GM19397 (cell line): Measurements from ENCODE around the gene USP22.
A peak's percentile ranks its signal among the peaks of the same experiment; 100 is the strongest.

ENCODE experiments used
- ATAC-seq: cut with Tn5 transposase; IDR thresholded peaks from one replicate; pipeline ENCODE4 v1.9.1; 2021; ENCODE audit warnings: mild to moderate bottlenecking, moderate library complexity; ENCODE audit not compliant: unreplicated experiment

The USP22 gene

DNA sequence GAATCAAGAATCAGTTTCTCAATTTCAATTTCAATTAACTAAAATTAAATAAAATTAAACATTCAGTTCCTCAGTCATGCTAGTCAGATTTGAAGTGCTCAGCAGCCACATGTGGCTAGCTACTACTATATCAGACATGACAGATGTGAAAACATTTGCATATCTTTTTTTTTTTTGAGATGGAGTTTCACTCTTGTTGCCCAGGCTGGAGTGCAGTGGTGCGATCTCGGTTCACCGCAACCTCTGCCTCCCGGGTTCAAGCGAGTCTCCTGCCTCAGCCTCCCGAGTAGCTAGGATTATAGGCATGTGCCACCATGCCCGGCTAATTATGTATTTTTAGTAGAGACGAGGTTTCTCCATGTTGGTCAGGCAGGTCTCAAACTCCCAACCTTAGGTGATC is 10.2 kb upstream of the USP22 start:
- peak; percentile 57 for ATAC-seq

DNA sequence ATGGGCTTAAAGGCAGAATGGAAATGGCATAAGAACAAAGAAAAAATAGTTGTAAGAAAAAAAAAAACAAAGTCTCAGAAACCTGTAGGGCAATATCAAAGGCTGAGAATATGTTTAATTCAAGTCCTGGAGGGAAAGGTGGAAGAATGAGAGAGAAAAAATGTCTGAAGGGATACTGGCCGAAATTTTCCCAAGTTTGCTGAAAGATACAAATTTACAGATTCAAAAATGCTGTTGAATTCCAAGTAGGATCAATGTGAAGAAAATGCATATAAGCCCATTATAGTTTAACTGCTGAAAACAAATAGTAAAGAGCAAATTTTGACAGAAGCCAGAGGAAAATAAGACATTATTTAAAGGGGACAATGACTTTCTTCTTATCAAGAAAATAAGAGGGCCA is 6.6 kb upstream of the USP22 start:
- no peak for ATAC-seq

DNA sequence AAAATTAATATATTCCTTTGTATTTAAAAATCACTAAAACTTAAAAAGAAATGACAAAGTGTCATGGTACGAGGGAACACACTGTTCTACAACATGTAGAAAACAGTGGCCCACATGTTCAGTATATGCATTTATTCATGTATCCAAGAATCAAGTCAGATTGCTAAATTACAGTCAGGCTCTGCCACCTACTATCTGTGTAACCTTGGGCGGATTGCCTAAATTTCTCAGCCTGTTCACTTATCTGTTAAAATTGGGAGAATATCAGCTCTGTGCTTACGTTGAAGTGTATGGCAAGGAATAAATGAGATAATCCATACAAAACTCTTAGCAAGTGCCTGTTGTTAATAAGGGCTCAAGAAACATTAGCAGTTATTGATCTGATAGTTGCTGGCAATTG is 3.4 kb upstream of the USP22 start:
- ATAC-seq = no peak

DNA sequence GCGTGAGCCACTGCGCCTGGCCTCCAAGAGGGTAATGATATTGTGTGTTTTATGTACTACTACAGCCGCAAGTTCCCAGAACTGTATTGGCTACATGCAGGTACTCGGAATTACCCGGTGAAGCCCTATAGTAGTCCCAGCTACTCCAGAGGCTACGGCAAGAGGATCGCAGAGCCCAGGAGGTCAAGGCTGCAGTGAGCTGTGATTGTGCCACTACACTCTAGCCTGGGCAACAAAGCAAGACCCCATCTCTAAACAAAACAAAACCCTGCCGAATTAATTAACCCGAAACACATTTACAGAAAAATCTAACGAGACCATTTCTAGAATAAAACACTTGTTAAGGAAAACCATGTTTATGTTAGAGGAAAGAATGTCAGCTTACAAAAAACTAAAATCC is 2.2 kb upstream of the USP22 start:
- ATAC-seq = no peak

DNA sequence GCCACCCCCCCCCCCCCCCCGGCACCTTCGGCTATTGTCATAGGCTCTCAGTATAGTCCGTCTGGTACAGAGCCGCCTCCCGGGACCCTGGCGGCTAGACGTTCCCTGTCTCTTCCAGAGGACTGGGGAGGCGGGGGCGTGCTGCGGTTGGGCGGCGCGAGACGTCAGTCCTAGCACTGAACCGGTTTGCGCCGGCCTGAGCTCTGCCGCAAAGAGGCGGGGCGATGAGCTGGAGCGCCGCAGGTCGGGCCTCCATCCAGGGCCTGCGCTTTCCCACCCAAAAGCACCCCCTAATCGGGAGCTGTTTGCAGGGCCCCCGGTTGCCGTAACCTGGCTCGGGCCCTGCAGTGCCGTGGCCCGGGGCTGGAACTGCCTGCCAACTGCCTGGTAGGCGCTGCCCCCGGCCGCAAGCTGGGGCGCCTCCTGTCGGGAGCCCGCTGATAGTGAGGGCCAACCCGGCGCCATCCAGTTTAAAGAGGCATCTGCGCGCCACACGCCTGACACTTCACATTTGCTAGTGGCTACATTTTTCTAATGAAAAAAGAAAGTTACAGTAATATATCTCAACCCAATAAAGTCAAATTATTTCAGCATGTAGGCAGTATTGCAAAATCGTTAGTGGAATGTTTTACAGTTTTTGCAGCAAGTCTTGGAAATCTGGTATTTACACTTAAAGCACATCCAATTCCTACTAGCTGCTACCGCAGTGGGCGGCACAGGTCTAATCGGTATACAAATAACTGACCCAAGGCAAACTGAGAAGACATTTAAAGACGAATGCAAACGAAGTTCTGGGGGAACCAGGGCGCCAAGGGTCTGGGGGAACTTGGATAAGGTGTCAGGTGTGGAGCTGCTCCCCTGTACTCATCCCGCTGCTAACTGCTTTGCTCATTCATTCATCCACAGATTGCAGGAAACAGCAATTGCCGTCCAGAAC is 753 bp upstream of the USP22 start:
- ATAC-seq = peak; percentile 85

DNA sequence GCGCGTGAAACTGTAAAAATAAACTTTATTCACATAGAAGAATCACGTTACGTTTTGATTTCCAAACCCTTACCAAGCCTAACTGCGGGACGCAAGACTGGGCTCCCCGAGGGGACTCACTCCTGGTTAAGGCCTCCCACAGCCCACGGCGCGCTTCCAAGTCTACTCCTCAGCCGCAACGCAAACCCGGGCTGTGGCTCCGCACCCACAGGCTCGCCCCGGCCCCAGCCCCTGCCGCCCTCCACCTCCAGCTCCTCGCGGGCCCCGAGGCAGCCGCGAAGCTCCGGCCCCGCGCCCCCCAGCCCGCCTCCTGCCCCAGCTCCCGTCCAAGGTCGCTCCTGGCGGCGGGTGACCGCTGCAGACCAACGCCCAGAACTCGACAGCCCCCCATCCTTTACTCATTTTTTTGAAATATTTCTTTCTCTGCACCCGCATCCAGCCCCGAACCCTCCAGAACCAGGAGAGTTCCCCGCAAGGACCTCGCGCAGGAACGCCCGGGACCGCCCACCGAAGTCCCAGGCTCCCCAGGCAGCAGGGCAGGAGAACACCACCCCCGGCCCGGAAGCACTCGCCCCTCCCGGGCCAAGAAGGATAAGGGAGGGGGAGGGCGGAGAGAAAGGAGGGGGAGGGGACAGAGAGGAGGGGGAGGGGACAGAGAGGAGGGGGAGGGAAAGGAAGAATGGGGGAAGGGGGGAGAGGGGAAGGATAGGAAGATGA is 912 bp downstream of the USP22 start:
- peak; percentile 18 for ATAC-seq

DNA sequence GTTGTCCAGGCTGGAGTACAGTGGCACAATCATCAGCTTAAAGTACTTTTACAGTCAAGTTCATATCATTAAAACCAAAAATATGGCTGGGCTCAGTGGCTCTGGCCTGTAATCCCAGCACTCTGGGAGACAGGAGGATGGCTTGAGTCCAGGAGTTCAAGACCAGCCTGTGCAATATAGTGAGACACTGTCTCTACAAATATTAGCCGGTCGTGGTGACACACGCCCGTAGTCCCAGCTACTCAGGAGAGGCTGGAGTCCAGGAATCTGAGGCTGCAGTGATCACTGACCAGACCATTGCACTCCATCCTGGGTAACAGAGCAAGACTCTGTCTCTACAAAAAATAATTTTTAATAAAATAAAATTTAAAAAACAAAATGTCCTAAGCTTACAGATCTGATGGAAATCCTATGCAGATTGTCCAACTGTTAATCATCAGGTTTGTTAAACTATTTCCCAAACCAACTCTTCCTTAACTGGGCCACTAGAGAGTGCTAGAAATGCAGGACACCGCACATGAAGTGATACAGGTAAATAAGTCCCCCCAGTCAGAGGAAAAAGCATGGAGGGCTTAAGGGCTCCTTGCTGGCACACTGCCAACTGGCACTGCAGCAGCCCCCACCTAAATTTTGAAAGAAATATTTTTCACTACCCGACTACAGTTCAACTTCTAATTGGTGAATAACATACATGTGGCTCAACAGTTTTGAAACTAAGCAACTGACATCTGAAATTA is 2.8 kb downstream of the USP22 start:
- ATAC-seq = no peak

DNA sequence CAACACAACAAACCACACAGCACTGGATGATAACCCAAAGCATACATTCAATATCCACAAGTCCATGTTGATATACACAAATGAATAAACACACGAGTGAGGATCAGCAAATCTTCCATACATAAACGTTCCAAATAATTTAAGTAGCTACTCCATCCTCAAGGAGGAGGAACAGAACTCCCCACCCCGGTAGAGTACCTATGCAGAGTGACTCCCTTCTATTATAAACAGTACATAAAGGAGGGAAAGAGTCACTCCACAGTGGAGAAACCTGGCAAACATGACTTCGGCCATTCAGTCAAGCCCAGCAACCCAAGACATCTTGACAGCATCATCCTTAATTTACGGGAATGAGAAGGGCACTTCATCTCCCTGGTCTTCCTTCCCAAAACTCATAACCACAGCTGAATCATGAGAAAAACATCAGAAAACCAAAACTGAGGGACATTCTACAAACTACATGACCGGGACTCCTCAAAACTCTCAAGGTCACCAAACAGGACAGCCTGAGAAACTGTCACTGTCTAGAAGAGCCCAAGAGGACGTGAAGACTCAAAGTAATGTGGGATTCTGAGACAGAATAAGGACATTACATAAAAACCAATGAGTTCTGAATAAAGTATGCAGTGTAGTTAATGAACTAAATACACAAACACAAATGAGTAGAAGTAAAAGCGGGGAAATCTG is 5.6 kb downstream of the USP22 start:
- ATAC-seq = no peak

DNA sequence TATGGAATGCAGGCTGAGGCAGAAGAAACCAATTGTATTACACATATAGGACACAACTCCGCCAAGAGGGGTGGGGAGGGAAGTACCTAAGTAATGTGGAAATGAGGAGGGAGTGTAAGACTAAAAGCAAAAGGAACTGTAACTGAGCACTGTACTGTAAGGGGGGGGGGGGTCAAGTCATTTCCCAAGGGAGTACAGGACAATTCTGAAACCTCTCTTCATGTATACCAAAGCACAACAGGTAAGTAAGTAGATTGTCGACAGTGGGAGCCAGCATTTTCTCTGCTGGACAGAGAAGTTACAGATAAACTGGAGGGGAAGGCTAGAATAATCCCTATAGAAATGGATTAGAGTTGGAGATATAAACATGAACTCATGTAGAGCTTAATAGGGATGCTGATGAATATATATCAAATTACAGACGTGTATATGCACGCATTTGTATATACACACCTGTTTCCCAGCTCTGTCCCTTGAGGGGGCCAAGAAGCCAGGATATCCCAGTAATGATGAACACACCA is 6.4 kb downstream of the USP22 start:
- no peak for ATAC-seq

DNA sequence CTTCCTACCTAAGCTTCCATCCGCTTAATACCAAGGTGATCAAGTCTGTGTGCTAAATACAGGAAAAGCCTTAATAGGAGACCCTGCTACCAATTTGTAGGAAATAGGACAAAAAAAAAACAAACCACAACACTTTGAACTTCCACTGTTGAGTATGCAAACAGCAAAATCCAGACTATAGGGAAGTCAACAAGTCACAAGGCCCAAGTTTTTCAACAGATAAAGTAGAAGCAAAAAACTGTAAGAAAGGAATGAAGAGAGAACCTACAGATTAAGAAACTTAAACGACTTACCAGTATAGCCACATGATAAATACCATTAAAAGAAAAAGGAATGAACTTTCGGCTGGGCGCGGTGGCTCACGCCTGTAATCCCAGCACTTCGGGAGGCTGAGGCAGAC is 7.4 kb downstream of the USP22 start:
- no peak for ATAC-seq

DNA sequence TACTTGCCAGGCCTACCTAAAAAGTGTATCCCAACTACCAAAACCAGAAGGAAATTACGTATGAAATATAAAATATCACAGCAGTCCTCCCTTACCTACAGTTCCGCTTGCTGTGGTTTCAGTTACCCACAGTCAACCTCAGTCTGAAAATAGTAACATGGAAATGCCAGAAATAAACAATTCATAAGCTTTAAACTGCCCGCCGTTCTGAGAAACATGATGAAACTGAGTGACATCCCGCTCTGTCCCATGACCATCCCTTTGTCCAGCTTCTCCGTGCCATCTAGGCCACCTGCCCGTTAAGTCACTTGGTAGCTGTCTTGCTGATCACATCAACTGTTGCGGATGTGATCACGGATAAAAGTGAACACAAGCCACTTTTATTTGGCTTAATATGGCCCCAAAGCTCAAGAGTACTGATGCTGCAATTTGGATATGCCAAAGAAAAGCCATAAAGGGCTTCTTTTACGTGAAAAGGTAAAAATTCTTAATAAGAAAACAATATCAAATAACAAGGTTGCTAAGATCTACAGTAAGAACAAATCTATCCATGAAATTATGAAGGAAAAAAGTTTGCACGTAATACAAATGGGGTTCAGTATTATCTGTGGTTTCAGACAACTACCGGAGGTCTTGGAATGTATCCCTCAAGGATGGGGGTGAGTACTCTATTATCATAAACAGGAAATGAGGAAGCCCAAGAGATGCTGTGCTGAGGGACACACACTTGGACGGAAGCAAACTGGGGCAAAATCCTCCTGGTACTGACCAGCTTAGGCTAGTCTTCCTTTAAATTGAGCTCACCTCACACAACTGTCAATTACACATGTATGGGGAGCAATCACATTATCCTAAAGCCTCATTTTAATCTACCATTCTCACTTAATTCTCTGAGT is 8.2 kb downstream of the USP22 start:
- peak; percentile 54 for ATAC-seq

DNA sequence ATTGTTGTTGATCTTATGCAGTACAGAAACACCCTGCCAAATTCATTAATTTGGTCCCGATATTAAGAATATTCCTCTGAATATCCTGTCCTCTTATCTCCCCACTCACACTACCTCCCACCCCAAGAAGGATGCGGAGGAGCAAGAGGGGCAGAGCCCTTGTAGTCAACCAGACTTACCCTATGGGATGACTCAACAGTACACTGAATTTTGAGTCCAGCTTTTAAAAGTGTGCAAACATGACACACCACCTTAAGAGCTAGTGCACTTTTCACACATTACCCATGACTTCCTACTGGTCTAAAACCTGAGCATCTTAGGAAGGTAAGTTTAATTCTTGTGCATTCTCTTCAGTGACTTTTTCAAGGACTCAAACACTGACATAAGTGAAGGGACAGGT is 9.5 kb downstream of the USP22 start:
- ATAC-seq = no peak

DNA sequence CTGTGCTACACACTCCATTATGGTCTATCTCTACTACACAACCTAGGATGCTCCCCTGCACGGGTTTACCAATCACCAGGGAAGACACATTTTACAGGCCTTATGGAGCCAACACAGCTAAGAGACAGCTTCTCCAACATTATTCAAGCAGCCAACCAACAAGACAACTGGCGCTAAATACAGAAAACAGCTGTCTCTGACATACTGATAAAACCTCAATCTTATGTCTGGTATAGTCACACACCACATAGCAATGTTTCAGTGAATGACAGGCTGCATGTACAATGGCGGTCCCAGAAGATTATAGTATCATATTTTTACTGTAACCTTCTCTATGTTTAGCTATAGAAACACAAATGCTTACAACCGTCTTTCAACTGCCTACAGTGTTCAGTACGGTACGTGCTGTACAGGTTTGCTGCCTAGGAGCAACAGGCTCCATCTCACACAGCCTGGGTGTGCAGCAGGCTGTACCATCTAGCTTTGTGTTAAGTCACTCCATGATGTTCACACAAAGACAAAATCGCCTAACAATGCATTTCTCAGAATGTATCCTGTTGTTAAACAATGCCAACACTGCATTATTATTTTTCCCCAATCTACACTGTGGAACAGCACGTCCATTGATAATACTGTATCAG is 10.9 kb downstream of the USP22 start:
- ATAC-seq = no peak

DNA sequence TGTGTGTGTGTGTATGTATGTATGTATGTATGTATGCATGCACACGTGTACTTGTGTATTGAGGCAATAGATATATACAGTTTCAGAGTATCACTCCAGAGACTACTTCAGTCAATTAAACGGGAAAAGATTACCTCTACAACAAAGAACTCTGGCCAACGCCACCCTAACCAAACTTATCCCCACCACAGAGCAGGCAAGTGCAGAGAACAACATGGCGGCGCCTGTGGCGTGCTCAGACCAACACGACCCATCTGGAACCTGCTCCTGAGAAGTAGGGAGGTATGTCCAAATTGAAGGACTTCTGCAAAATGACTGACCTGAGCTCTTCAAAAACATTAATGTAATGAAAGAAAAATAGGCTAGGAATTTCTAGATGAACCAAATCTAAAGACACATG is 12.4 kb downstream of the USP22 start:
- ATAC-seq = no peak

DNA sequence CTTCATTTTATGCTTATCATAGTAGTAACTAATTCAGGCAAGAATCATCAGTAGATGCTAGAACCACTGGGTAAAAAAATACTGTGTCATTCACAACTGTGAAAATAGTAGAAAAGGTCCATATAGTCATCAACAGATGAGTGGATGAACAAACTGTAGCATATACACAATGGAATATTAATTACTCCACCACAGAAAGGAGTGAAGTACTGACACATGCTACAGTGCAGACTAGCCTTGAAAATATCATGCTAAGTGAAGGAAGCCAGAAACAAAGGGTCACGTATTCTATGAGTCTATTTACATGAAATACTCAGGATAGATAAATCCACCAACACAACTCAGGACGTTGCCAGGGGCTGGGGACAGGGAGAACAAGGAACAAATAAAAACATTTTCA is 13.3 kb downstream of the USP22 start:
- ATAC-seq = no peak

DNA sequence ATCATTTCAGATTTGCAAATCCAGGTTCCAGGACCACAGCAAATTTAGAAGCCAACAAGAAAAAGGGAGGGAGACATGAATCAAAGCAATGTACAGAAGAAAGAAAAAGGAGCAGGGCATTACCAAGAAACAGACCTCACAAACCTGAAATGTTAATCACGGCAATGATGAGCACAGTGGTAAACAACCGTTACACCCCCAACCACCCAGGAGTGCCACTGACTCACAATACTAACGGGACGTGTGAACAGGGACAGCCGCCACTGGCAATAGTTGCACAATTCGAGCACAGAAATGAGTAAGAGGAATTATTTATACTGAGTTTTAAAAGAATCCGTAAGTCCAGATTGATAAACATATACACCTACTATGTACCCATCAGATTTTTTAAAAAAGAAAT is 13.8 kb downstream of the USP22 start:
- ATAC-seq = no peak

DNA sequence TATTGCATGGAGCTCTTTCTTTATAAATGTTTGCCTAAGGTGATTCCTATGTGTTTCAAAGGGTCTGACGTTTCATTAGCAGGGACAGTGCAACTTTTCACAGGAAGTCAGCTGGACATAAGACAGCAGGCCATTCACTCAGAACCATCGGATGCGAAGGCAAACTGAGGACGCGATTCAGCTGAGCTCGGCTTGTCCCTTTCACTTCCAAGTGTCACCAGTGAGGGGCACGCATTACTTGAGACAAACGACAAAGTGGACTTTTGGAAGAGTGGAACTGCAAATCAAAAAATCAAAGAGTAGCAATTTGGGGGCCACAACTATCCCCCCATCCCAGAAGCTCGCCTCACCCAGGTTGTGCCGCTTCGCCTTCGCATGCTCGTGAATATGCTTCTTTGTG is 14.6 kb downstream of the USP22 start:
- no peak for ATAC-seq

DNA sequence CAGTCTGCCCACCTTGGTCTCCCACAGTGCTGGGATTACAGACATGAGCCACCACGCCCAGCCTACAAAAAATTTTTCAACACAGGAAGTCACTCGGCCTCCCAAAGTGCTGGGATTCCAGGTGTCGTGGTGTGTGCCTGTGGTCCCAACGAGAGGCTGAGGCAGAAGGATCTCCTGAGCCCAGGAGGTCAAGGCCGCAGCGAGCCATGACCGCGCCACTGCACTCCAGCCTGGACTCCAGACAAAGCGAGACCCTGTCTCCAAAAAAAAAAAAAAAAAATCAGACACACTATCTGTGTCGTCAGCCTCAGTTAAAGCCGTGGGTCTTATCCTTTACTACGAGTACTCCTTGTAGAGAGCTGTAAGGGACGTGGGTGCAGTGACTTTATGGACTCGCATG is 15.8 kb downstream of the USP22 start:
- ATAC-seq = no peak

DNA sequence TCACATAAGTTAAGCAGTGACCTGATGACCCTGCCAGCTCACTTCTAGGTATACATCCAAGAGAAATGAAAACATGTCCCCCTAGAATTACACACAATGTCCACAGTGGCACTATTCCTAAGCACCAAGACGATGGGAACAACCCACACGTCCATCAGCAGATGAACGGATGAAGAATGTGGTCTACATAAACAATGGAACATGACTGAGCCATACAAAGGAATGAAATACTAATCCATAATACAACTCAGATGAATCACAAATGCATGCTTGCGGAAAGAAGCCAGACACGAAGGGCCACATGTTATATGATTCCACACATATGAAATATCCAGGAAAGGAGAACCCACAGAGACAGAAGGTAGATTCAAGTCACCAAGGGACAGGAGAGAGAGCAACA is 17.4 kb downstream of the USP22 start:
- ATAC-seq = no peak
